Measurements from ENCODE around the gene MSS51.

Gene MSS51

DNA sequence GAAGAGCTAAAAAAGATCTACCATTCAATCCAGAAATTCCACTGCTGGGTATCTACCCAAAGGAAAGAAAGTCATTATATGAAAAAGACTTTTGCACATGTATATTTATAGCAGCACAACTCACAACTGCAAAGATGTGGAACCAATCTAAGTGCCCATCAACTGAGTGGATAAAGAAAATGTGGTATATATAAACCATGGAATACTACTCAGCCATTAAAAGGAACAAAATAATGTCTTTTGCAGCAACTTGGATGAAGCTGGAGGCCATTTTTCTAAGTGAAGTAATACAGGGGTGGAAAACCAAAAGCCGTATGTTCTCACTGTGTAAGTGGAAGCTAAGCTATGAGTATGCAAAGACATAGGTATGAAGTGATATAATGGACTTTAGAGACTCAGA, 22.5 kb downstream of the MSS51 start:
- TF ChIP-seq, protein P1, sequence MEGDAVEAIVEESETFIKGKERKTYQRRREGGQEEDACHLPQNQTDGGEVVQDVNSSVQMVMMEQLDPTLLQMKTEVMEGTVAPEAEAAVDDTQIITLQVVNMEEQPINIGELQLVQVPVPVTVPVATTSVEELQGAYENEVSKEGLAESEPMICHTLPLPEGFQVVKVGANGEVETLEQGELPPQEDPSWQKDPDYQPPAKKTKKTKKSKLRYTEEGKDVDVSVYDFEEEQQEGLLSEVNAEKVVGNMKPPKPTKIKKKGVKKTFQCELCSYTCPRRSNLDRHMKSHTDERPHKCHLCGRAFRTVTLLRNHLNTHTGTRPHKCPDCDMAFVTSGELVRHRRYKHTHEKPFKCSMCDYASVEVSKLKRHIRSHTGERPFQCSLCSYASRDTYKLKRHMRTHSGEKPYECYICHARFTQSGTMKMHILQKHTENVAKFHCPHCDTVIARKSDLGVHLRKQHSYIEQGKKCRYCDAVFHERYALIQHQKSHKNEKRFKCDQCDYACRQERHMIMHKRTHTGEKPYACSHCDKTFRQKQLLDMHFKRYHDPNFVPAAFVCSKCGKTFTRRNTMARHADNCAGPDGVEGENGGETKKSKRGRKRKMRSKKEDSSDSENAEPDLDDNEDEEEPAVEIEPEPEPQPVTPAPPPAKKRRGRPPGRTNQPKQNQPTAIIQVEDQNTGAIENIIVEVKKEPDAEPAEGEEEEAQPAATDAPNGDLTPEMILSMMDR (IDR thresholded peaks at IDR 0.05; ENCODE audit: insufficient read depth, low read length, missing control alignments), result no peak
- DNase-seq (ENCODE audit: low read depth, low spot score), result no peak
- POLR2A ChIA-PET, result interaction anchor here (0.7 kb wide), 1 partner anchor 932 kb away, joined by 4 read pairs; no protein-coding TSS in a partner anchor
- no peak overlapping the region for H3K4me3 ChIP-seq (ENCODE audit: low read depth, low read length)
- CTCF ChIA-PET, result interaction anchor here (1.3 to 2.1 kb wide), 2 partner anchors 13 to 148 kb away, joined by 3 to 5 read pairs; no protein-coding TSS in a partner anchor

DNA sequence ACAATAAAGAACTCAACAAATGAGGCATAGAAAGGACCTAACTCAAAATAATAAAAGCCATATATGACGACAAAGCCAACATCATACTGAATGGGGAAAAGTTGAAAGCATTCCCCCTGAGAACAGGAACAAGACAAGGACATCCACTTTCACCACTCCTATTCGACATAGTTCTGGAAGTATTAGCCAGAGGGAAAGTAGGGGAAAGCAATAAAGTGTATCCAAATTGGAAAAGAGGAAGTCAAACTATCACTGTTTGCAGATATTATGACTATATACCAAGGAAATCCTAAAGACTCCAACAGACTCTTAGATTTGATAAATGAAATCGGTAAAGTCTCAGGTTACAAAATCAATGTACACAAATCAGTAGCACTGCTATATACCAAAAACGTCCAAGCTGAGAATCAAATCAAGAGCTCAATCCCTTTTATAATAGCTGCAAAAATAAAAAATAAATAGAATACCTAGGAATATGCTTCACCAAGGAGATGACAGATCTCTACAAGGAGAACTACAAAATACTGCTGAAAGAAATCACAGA, 24.3 kb downstream of the MSS51 start:
- TF ChIP-seq, protein P1 (IDR thresholded peaks at IDR 0.05; ENCODE audit: insufficient read depth, low read length, missing control alignments), result no peak
- POLR2A ChIA-PET, result interaction anchor here (0.5 kb wide), 1 partner anchor 295 kb away, joined by 3 read pairs; no protein-coding TSS in a partner anchor
- CTCF ChIA-PET, result no interaction called here
- no peak for DNase-seq (ENCODE audit: low read depth, low spot score)
- H3K4me3 ChIP-seq (ENCODE audit: low read depth, low read length), result no peak overlapping the region

DNA sequence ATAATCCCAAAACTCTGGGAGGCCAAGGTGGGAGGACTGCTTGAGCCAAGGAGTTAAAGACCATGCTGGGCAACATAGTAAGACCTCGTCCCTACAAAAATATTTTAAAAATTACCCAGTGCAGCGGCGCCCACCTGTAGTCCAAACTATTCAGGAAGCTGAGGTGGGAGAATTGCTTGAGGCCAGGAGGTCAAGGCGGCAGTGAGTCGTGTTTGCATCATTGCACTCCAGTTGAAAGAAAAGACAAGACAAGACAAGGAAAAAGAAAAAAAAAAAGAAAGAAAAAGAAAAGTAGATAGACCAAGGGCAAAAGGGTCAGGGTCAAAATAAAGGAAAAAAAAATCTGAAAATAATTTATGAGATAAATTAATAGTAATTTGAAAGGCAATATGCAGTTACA, 25.3 kb downstream of the MSS51 start:
- no peak overlapping the region for H3K4me3 ChIP-seq (ENCODE audit: low read depth, low read length)
- POLR2A ChIA-PET, result no interaction called here
- TF ChIP-seq, protein P1 (IDR thresholded peaks at IDR 0.05; ENCODE audit: insufficient read depth, low read length, missing control alignments), result no peak
- CTCF ChIA-PET, result no interaction called here
- no peak for DNase-seq (ENCODE audit: low read depth, low spot score)

DNA sequence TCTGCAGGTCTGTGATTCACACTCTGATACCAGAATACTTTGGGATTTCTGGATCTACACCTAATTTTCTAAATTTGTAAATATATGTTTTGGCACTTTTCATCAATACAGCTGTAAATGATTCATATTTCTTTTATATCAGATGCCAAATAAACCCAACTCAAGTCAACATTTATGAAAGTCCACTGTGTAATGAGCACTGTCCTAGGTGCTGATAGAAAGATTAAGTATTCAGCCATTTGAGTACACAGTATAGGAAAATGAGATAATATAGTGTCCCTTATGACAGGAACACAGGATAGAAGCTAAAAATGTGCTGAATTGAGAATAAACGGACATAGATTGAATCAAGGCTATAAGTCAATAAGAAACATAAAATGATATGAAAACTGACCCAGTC, 25.9 kb downstream of the MSS51 start:
- ChIA-PET POLR2A (no interaction called here), CTCF (no interaction called here)
- H3K4me3 ChIP-seq (ENCODE audit: low read depth, low read length), result no peak overlapping the region
- TF ChIP-seq, protein P1 (IDR thresholded peaks at IDR 0.05; ENCODE audit: insufficient read depth, low read length, missing control alignments), result no peak
- no peak for DNase-seq (ENCODE audit: low read depth, low spot score)

DNA sequence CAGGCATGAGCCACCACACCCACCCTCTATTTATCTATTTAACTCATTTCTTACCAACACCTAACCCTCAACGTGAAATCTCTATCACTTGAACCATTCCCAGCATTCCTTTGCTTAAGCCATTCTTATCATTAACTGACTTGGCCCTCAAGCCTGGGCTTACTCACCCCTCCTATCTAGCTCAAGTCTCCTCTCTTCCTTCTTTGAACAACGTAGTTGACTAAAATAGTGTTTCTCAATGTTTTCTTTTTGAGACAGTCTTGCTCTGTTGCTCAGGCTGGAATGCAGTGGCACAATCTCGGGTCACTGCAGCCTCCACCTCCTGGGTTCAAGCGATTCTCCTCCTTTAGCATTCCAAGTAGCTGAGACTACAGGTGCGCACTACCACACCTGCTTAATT, 26.5 kb downstream of the MSS51 start:
- POLR2A ChIA-PET, result interaction anchor here (0.6 kb wide), 1 partner anchor 10 kb away, joined by 4 read pairs; no protein-coding TSS in a partner anchor
- CTCF ChIA-PET, result interaction anchor here (0.6 kb wide), 1 partner anchor 16 kb away, joined by 4 read pairs; no protein-coding TSS in a partner anchor
- TF ChIP-seq, protein P1 (IDR thresholded peaks at IDR 0.05; ENCODE audit: insufficient read depth, low read length, missing control alignments), result no peak

DNA sequence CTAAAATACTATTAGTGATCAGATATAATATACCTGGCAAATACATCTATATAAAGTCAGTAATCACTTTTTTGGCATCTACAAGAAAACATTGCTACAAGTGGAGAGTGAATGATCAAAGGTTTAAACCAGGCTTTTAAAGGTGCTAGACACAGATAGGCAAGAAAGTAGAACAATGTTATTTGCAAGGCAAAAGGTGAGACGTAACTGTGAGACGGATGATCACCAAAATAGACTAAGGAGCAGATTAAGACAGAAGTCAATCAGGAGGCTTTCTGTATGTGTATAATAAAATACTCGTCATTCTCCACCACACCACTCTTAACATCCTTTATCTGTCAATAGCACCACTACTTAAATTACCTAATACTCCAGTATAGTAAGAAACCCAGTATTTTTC, 27.8 kb downstream of the MSS51 start:
- POLR2A ChIA-PET, result no interaction called here
- TF ChIP-seq, protein P1 (IDR thresholded peaks at IDR 0.05; ENCODE audit: insufficient read depth, low read length, missing control alignments), result no peak
- H3K4me3 ChIP-seq (ENCODE audit: low read depth, low read length), result no peak overlapping the region
- no peak for DNase-seq (ENCODE audit: low read depth, low spot score)
- CTCF ChIA-PET, result no interaction called here

More for the DNA sequence above, 26.5 kb downstream of the MSS51 start:
- DNase-seq (ENCODE audit: low read depth, low spot score), result no peak
- no peak overlapping the region for H3K4me3 ChIP-seq (ENCODE audit: low read depth, low read length)

Measured in AG04449 (cell line).